GM21367 (cell line): Measurements from ENCODE around the gene IFNA13.

Source experiments
- ATAC-seq: cut with Tn5 transposase; IDR thresholded peaks from one replicate; pipeline ENCODE4 v1.9.1; 2021; ENCODE audit not compliant: unreplicated experiment

The IFNA13 gene

DNA sequence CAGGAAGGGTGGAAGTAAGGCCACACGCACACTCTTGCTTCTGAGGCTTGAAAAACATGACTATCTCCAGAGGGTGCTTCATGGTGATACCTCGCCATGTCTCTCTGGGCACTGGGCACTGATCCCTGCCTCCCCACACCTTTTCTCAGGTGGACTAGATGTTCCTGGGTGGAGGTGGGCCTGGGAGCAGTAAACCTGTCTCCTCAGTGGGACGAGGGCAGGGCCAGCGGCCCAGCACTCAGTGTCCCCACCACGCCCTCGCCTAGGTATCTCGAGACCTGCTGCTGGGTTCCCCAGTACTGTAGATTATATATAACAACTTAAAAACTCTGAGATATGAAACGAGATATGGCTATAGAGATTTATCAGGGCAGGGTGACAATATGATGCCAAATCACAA lies 5.6 kb downstream of the IFNA13 start:
- ATAC-seq = no peak

- peak; percentile 91 for ATAC-seq
Observed at GRCh38 chr9:21357479-21358460, 10.1 kb downstream of the IFNA13 start.

DNA sequence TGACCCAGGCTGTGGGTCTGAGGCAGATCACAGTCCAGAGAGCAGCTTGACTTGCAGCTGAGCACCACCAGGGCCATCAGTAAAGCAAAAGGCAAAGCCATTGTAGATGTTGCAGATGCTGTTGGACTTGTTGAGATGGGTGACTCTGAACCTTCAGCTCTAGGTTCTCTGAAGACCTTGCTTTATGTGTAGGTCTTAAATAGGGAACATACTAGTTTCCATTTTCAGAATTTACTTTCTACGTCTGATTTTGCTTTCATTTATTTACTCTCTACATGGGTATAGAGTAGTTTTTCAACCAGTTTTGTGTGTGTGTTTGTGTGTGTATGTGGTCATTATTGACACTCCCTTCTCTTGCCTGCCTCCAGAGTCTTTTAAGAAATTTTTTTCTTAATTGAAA lies 17.1 kb downstream of the IFNA13 start, which contains the start of gene IFNA6:
Gene IFNA6, minus strand, starts transcription at position 101 of the 400 bp plus-strand sequence. Its CDS starts 0 bp downstream, at position 101.
- ATAC-seq = no peak

GRCh38 chr9:21348430-21348970 lies 19.4 kb downstream of the IFNA13 start:
- no peak for ATAC-seq

- no peak for ATAC-seq
Observed at GRCh38 chr9:21340735-21341134, 27.1 kb downstream of the IFNA13 start.

- no peak for ATAC-seq
Observed at GRCh38 chr9:21336457-21336856, 31.4 kb downstream of the IFNA13 start.

- ATAC-seq = peak; percentile 83
Observed at GRCh38 chr9:21334701-21335632, 32.9 kb downstream of the IFNA13 start, which contains the start of gene KLHL9. Gene KLHL9, minus strand, starts transcription at chr9:21335404. Its CDS starts 545 bp downstream, at chr9:21334859.

DNA sequence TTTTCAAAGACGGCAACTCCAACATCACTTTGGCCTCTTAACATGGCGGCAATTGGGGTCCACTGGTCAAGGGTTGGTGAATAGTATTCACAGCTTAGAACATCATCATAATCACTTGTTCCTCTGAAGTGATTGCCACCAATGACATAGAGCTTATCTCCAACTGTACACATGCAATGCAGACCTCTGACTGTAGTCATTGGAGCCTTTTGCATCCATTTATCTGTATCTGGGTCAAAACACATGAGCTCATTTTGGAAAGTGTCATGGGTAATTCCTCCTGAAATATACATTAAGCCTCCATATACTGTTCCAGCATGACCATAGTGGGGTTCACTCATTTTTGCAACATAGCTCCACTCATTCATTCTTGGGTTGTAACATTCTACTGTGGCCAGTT lies 34.6 kb downstream of the IFNA13 start:
- ATAC-seq = no peak

DNA sequence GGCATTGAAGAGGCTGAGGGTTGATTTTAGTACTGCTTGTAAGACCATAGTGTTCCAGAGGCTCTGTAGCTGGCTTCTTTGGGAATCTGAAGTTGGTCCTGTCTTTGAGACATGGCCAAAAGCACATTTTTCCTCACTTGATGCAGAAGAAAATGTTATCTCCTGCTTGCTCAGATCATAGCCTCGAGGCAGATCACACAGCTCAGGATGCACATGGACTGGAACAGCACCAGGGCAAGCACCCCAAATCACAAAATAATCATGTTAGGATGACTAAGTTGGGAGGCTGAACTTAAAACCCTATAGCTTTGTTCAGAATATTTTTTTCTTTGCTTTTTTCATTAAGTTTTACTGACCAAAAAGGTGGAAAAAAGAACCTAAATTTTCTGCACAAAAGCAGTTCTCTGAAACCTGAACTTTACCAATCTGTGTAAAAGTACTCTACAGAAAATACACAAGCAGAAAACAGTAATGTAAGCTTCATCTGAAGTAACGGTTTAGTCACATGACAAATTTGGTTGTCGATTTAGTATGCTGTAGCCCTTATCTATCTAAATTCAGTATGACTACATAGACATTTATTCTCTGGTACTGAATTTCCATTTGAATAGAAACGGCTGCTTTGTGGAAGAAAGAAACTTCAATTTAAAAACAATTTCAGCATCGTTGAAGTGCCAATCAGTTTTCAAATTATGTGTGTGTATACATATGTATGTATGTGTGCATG lies 36.0 kb downstream of the IFNA13 start:
- ATAC-seq = no peak

DNA sequence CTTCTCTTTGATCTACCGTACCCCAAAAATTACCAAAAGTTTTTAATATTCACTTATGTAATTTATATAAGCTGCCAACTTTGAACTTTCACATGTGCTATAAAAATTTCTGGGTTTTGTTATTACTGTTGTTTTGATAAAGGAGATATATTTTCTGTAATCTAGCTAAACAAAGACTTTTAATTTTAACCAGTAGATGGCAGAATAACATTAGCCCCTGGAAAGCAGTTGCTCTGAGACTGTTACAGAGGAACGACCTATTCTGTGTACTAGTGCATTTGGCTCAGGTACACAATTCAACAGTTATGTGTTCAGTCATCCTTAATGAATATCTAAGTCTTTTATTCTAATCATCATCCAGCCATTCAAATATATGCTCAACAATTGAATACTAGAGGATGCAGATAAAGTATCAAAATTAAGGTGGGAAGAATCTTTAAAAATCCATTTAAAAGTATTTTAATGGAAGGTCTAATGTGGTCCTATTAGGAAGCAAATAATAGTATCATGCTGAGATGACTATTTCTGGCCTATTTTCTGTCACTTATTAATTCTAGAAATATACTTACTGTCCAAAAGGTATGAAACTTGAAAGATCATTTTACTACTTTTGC lies 41.2 kb downstream of the IFNA13 start:
- ATAC-seq = peak; percentile 76

GRCh38 chr9:21324047-21324446 lies 43.8 kb downstream of the IFNA13 start:
- no peak for ATAC-seq

DNA sequence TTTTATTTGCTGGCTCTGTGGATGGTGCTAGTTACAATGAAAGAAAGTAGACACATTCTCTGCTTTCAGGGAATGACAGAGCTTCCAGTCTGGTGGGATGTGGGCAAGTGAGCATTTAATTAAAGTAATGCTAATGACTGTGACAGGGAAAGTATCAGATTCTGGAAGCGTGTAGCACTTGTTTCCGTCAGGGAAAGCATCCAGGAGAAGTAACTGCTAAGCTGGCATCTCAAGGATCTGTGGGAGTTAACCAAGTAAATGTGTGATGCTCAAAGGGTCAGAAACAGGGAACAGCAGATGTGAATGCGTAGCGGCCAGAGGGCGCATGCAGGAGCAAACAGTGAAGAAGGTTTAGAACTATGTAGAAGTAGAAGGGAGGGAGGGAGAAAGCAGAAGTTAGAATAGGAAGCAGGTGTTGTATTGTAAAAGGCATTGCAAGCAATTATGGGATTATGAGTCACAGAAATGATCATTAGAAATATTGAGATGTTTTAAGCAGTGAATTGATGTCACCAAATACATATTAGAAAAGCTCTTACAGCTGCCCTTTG lies 44.9 kb downstream of the IFNA13 start:
- ATAC-seq = no peak

DNA sequence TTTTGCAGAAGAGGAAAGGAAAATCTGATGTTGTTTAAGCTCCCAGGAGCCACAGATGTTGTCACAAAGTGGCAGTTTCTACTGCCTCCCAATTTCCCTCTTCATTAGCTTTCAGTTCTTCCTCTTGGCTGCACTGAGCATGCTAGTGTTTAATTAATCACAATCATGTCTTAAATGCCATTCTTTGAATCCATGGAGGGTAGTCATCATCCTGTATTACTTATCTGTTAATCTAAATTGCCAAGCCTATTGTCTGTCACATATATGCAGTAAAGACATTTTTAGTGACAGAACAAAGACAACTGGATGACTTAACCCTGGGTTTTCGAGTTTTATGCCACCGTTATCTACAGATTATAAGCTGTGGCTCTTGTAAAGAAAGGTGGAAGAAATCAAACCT lies 47.4 kb downstream of the IFNA13 start:
- ATAC-seq = no peak

GRCh38 chr9:21317956-21318923 lies 49.6 kb downstream of the IFNA13 start:
- ATAC-seq = peak; percentile 85
